Stomach (tissue), 4 donors: ENCODE data around the gene CFAP100.

Experiments used
- CTCF ChIP-seq, 7 experiments: fragments of 450-650 bp in 4 of 7; fragments of 200-600 bp in 3 of 7; sonication (generic) in 3 of 7; IDR thresholded peaks; one replicate each; pipeline ENCODE4 v1.5.1; 2016 to 2019; ENCODE audit warnings: antibody characterized with exemption in 7 of 7, control low read depth in 2 of 7, mild to moderate bottlenecking in 1 of 7
- EP300 ChIP-seq: sonication (generic); formaldehyde crosslinking; IDR thresholded peaks from one replicate; pipeline ENCODE4 v1.6.1; 2017; ENCODE audit warnings: antibody characterized with exemption
- POLR2A ChIP-seq, 4 donors: fragments of 450-650 bp; IDR thresholded peaks; one replicate each; pipeline ENCODE4 v1.6.1; 2016; ENCODE audit warnings: antibody characterized with exemption in 4 of 4, control low read depth in 2 of 4, mild to moderate bottlenecking in 1 of 4, moderate library complexity in 1 of 4
- POLR2AphosphoS5 ChIP-seq, 3 donors: sonication (generic); formaldehyde crosslinking; IDR thresholded peaks; one replicate each; pipeline ENCODE4 v1.6.1; 2016; ENCODE audit warnings: antibody characterized with exemption in 3 of 3

DNA sequence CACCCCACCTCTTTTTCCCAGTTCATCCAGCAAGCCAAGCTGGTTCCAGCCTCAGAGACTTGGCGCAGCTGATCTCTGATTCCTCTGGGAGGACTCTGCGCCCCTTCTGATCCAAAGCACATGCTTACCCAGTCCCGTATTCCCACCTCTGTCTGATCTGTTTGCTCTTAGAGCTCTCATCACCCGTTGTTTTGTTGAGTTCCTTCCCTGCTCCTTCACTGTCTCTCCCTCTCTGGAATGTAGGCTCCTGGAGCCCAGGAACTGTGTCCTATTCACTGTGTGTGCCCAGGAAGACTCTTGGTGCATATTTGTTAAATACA, 82.3 kb downstream of the CFAP100 start:
- TF ChIP-seq CTCF (IDR thresholded peaks at IDR 0.05): no peak
- TF ChIP-seq POLR2A (IDR thresholded peaks at IDR 0.05): no peak
- TF ChIP-seq POLR2AphosphoS5 (IDR thresholded peaks at IDR 0.05): no peak
- no peak for TF ChIP-seq EP300
